ENCODE results near the gene IGLL1. TPM values are rescaled to one million over a fixed set of nuclear protein-coding genes. Genes with fewer than 3 reads are reported as not detected.

Gene IGLL1
- total RNA-seq, 1 experiment from 2014 or later = not detected

- Mint-ChIP-seq H3K36me3 (ENCODE audit: insufficient read depth, unreplicated experiment) (no peaks in the 10 kb centered on the region), H3K27ac (ENCODE audit: low read depth, unreplicated experiment) (no peak overlapping the region), H3K9me3 (ENCODE audit: unreplicated experiment) (no peaks in the 10 kb centered on the region), H3K27me3 (ENCODE audit: insufficient read depth, unreplicated experiment) (peaks cover 10% of the 10 kb centered on the region), H3K4me1 (ENCODE audit: insufficient read depth, unreplicated experiment) (no peaks in the 10 kb centered on the region), H3K4me3 (ENCODE audit: unreplicated experiment) (no peak overlapping the region)
- no TSS peak for BruUV-seq (replicated peaks)
- no peak for DNase-seq (ENCODE audit: unreplicated experiment)
- intact Hi-C loops (cut with micrococcal nuclease) = no loop called here
- ChIA-PET CTCF (no interaction called here), POLR2A (no interaction called here)
- TF ChIP-seq CTCF (IDR thresholded peaks at IDR 0.05; ENCODE audit: unreplicated experiment) = no peak
Observed at GRCh38 chr22:23553924-23554870, 25.9 kb downstream of the IGLL1 start.

GRCh38 chr22:23553438-23553837 is 26.7 kb downstream of the IGLL1 start:
- no peak for DNase-seq (ENCODE audit: unreplicated experiment)
- no peak overlapping the region for H3K27ac Mint-ChIP-seq (ENCODE audit: low read depth, unreplicated experiment)
- no peak overlapping the region for H3K4me3 Mint-ChIP-seq (ENCODE audit: unreplicated experiment)
- peaks cover 10% of the 10 kb centered on the region for H3K27me3 Mint-ChIP-seq (ENCODE audit: insufficient read depth, unreplicated experiment)
- CTCF ChIA-PET = no interaction called here
- no TSS peak for BruUV-seq (replicated peaks)
- H3K9me3 Mint-ChIP-seq (ENCODE audit: unreplicated experiment) = no peaks in the 10 kb centered on the region
- intact Hi-C loops (cut with micrococcal nuclease) = no loop called here
- TF ChIP-seq CTCF (IDR thresholded peaks at IDR 0.05; ENCODE audit: unreplicated experiment) = no peak
- POLR2A ChIA-PET = no interaction called here
- H3K4me1 Mint-ChIP-seq (ENCODE audit: insufficient read depth, unreplicated experiment) = no peaks in the 10 kb centered on the region
- H3K36me3 Mint-ChIP-seq (ENCODE audit: insufficient read depth, unreplicated experiment) = no peaks in the 10 kb centered on the region

DNA sequence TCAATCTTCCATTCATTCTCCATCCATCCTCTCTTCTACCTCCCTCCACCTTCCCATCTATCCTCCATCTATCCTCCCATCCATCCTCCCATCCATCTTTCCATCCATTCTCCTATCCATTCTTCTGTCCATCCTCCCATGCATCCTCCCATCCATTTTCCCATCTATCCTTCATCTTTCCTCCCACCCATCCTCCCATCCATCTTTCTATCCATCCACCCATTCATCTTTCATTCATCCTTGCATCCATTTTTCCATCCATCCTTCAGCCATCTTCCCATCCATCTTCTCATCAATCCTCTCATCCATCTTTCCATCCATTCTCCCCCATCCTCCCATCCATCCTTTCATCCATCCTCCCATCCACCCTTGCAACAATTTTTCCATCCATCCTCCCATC is 27.5 kb downstream of the IGLL1 start:
- POLR2A ChIA-PET = no interaction called here
- no peak overlapping the region for H3K4me3 Mint-ChIP-seq (ENCODE audit: unreplicated experiment)
- no peaks in the 10 kb centered on the region for H3K9me3 Mint-ChIP-seq (ENCODE audit: unreplicated experiment)
- intact Hi-C loops (cut with micrococcal nuclease) = no loop called here
- H3K36me3 Mint-ChIP-seq (ENCODE audit: insufficient read depth, unreplicated experiment) = no peaks in the 10 kb centered on the region
- H3K27me3 Mint-ChIP-seq (ENCODE audit: insufficient read depth, unreplicated experiment) = peaks cover 10% of the 10 kb centered on the region
- H3K27ac Mint-ChIP-seq (ENCODE audit: low read depth, unreplicated experiment) = no peak overlapping the region
- TF ChIP-seq CTCF (IDR thresholded peaks at IDR 0.05; ENCODE audit: unreplicated experiment) = no peak
- no peaks in the 10 kb centered on the region for H3K4me1 Mint-ChIP-seq (ENCODE audit: insufficient read depth, unreplicated experiment)
- CTCF ChIA-PET = no interaction called here
- no peak for DNase-seq (ENCODE audit: unreplicated experiment)
- no TSS peak for BruUV-seq (replicated peaks)

DNA sequence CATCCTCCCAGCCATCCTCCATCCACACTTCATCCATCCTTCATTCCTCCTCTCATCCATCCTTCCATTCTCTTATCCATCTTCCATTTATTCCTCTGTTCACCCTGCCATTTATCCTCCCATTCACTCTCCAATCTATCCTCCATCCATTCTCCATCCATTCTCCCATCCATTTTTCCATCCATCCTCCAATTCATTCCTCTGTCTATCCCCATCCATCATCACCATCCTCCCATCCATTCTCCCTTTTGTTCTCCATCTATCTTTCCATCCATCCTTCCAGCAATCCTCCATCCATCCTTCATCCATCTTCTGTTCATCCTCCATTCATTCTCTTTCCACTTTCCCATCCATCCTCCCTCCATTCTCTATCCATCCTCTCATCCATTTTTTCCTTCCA is 28.7 kb downstream of the IGLL1 start:
- no peak for TF ChIP-seq CTCF (IDR thresholded peaks at IDR 0.05; ENCODE audit: unreplicated experiment)
- intact Hi-C loops (cut with micrococcal nuclease) = no loop called here
- peaks cover under 1% of the 10 kb centered on the region for H3K27me3 Mint-ChIP-seq (ENCODE audit: insufficient read depth, unreplicated experiment)
- no peaks in the 10 kb centered on the region for H3K36me3 Mint-ChIP-seq (ENCODE audit: insufficient read depth, unreplicated experiment)
- CTCF ChIA-PET = no interaction called here
- H3K9me3 Mint-ChIP-seq (ENCODE audit: unreplicated experiment) = no peaks in the 10 kb centered on the region
- H3K4me3 Mint-ChIP-seq (ENCODE audit: unreplicated experiment) = no peak overlapping the region
- no peak overlapping the region for H3K27ac Mint-ChIP-seq (ENCODE audit: low read depth, unreplicated experiment)
- H3K4me1 Mint-ChIP-seq (ENCODE audit: insufficient read depth, unreplicated experiment) = no peaks in the 10 kb centered on the region
- no peak for DNase-seq (ENCODE audit: unreplicated experiment)
- no TSS peak for BruUV-seq (replicated peaks)
- POLR2A ChIA-PET = no interaction called here

All from MCF 10A (cell line).